C4-2B (cell line): ENCODE measurements around the gene KLHL28.

Experiments used
- H3K27ac ChIP-seq: fragments of 450-650 bp; 2 replicates; pipeline ENCODE4 v1.5.1; 2017
- CTCF ChIP-seq: fragments of 450-650 bp; conservative IDR thresholded peaks from 2 replicates; pipeline ENCODE4 v1.5.1; 2017; ENCODE audit warnings: mild to moderate bottlenecking
- ZFX ChIP-seq: fragments of 450-650 bp; IDR thresholded peaks from 2 replicates; pipeline ENCODE4 v1.6.1; 2017

KLHL28 gene

GRCh38 chr14:44961554-44962333, at the start of gene KLHL28, which contains the start of gene TOGARAM1:
Gene KLHL28, minus strand, starts transcription at chr14:44961947. Its CDS starts 16,019 bp downstream, at chr14:44945928.
Gene TOGARAM1, plus strand, starts transcription at chr14:44962190. Its CDS starts 232 bp downstream, at chr14:44962422.
- no peak for TF ChIP-seq CTCF
- no peak for TF ChIP-seq ZFX
- H3K27ac ChIP-seq, result peak within 1 kb of the TSS; percentile 82

- no peak overlapping the region for H3K27ac ChIP-seq
- TF ChIP-seq CTCF (no peak), ZFX (no peak)
These were observed 42.2 kb upstream of the KLHL28 start for GRCh38 chr14:45003924-45004323.

GRCh38 chr14:44995770-44996294, 34.1 kb upstream of the KLHL28 start:
- TF ChIP-seq CTCF (no peak), ZFX (no peak)
- no peak overlapping the region for H3K27ac ChIP-seq

GRCh38 chr14:44995196-44995595, 33.4 kb upstream of the KLHL28 start:
- H3K27ac ChIP-seq, result no peak overlapping the region
- TF ChIP-seq ZFX (no peak), CTCF (no peak)

GRCh38 chr14:44990533-44990932, 28.8 kb upstream of the KLHL28 start:
- H3K27ac ChIP-seq, result no peak overlapping the region
- TF ChIP-seq CTCF, result no peak
- TF ChIP-seq ZFX, result no peak

DNA sequence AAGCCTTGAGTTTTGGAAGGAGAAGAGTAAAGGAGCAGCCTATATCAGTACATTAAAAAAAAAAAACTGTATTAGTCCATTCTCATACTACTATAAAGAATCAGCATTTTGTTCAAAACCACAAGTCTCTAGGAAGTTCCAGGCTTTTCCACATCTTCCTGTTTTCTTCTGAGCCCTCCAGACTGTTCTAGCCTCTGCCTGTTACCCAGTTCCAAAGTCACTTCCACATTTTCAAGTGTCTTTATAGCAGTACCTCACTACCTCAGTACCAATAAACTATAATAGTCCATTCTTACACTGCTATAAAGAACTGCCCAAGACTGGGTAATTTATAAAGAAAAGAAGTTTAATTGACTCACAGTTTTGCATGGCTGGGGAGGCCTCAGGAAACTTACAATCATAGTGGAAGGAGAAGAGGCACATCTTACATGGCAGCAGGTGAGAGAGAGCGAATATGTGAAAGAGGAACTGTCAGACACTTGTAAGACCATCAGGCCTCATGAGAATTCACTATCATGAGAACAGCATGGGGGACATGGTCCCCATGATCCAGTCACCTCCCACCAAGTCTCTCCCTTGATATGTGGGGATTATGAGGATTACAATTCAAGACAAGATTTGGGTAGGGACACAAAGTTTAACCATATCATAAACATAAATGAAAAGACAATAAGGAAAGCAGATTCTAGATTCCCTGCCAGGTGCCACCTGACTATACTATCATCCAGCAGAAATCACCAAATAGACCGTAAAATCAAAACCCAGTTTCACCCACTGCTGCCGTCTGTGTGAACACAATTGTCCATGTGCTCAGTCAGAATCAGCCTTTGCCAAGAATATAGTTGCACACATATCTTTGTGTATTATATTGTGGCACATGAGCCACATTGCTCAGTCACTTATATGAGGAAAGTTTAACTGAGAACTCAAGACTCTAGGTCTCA, 28.0 kb upstream of the KLHL28 start:
- TF ChIP-seq CTCF, result no peak
- no peak for TF ChIP-seq ZFX
- no peak overlapping the region for H3K27ac ChIP-seq

DNA sequence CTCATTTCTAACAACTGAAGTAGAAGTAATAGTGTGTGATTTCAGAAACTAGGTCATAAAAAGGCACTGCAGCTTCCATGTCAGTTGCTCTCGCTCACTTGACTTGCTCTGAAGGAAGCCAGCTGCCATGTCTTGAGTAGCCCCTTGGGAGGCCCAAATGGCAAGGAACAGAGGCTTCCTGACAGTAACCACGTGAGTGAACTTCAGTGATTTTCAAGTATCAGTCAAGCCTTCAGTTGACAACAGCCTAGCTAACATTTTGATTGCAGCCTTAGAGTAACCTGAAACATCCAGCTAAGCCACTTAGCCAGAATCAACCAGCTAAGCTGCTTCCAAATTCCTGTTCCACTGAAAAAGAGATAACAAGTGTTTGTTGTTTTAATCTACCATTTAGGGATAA, 26.9 kb upstream of the KLHL28 start:
- no peak overlapping the region for H3K27ac ChIP-seq

More for the DNA sequence above, 26.9 kb upstream of the KLHL28 start:
- no peak for TF ChIP-seq ZFX
- no peak for TF ChIP-seq CTCF
